MM.1S (cell line): Measurements from ENCODE around the gene GSN.

ENCODE experiments used
- EZH2 ChIP-seq: fragments of 300-600 bp; sonication (generic); optimal IDR thresholded peaks from 2 replicates; pipeline ENCODE3; 2017; ENCODE audit warnings: low read depth, mild to moderate bottlenecking, antibody characterized with exemption, low read length, mixed read lengths
- TF ChIP-seq, protein P1 (sequence below): fragments of 300-600 bp; sonication (generic); IDR thresholded peaks from 2 replicates; pipeline ENCODE4 v1.5.1; 2016; ENCODE audit warnings: antibody characterized with exemption, low read length, mixed read lengths

DNA sequence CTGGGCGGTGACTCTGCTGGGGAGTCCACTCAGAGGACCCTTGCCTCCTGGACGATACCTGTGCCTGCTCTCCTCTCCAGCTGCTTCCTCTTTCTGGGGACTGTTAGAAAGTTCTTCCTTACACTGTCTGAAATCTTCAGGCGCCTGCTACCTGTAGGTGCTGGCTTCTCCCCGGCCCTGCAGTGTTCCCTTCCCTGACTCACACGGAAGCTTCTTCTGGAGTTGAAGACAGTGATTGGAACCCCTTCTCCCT is 562 bp downstream of the GSN start:
- TF ChIP-seq, protein P1, sequence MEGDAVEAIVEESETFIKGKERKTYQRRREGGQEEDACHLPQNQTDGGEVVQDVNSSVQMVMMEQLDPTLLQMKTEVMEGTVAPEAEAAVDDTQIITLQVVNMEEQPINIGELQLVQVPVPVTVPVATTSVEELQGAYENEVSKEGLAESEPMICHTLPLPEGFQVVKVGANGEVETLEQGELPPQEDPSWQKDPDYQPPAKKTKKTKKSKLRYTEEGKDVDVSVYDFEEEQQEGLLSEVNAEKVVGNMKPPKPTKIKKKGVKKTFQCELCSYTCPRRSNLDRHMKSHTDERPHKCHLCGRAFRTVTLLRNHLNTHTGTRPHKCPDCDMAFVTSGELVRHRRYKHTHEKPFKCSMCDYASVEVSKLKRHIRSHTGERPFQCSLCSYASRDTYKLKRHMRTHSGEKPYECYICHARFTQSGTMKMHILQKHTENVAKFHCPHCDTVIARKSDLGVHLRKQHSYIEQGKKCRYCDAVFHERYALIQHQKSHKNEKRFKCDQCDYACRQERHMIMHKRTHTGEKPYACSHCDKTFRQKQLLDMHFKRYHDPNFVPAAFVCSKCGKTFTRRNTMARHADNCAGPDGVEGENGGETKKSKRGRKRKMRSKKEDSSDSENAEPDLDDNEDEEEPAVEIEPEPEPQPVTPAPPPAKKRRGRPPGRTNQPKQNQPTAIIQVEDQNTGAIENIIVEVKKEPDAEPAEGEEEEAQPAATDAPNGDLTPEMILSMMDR = no peak
- no peak for TF ChIP-seq EZH2
